Measurements from ENCODE around the gene FLNC.

The FLNC gene

GRCh38 chr7:128845987-128846386, 15.8 kb downstream of the FLNC start:
- H3K4me3 ChIP-seq (replicated peaks in 1 of 2; ENCODE audit: low read depth in 2 of 2, low read length in 2 of 2): no peak overlapping the region
- TF ChIP-seq, protein P1, sequence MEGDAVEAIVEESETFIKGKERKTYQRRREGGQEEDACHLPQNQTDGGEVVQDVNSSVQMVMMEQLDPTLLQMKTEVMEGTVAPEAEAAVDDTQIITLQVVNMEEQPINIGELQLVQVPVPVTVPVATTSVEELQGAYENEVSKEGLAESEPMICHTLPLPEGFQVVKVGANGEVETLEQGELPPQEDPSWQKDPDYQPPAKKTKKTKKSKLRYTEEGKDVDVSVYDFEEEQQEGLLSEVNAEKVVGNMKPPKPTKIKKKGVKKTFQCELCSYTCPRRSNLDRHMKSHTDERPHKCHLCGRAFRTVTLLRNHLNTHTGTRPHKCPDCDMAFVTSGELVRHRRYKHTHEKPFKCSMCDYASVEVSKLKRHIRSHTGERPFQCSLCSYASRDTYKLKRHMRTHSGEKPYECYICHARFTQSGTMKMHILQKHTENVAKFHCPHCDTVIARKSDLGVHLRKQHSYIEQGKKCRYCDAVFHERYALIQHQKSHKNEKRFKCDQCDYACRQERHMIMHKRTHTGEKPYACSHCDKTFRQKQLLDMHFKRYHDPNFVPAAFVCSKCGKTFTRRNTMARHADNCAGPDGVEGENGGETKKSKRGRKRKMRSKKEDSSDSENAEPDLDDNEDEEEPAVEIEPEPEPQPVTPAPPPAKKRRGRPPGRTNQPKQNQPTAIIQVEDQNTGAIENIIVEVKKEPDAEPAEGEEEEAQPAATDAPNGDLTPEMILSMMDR (IDR thresholded peaks at IDR 0.05; ENCODE audit: low read depth, low read length): no peak
- DNase-seq (ENCODE audit: low read depth in 2 of 2): no peak

DNA sequence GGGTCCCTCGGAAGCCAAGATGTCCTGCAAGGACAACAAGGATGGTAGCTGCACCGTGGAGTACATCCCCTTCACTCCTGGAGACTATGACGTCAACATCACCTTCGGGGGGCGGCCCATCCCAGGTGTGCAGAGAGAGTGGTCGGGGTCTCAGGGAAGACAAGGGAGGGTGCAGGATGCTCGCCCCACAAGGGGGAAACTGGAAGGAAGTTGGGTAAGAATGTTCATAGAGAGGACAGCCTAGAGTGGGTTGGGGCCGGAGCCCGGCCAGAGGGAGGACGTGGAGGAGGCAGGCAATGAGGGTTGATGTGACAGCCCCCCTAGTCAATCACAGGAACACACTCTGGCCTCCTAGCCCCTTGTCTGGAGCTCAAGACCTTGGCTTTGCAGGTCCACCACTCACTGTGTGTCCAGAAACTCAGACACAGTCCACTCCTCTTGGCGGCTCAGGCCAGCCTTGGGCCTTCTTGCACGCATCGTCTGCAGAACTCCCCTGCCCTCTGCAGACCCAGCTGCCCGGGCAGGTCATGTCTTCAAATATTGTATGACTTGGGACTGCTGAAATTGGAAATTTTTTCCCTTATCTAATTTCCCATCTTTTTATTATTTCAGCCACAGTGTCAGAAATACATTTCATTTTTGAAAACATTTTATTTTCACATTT, 16.7 kb downstream of the FLNC start:
- no peak overlapping the region for H3K4me3 ChIP-seq (replicated peaks in 1 of 2; ENCODE audit: low read depth in 2 of 2, low read length in 2 of 2)
- TF ChIP-seq, protein P1 (IDR thresholded peaks at IDR 0.05; ENCODE audit: low read depth, low read length): no peak
- no peak for DNase-seq (ENCODE audit: low read depth in 2 of 2)

DNA sequence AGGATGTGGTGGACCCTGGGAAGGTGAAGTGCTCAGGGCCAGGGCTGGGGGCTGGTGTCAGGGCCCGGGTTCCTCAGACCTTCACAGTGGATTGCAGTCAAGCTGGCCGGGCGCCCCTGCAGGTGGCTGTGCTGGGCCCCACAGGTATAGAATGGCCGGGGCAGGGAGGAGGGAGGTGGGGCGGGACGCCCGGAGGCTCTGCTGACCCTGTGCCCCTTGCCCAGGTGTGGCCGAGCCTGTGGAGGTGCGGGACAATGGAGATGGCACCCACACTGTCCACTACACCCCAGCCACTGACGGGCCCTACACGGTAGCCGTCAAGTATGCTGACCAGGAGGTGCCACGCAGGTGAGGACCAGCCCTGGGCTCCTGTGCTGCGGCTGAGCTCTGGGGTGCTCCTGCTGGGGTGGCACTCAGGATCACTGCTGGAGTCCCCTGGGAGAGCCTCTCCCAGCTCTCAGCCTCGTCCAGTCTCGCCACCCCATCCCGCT, 17.6 kb downstream of the FLNC start:
- no peak overlapping the region for H3K4me3 ChIP-seq (replicated peaks in 1 of 2; ENCODE audit: low read depth in 2 of 2, low read length in 2 of 2)
- no peak for DNase-seq (ENCODE audit: low read depth in 2 of 2)

GRCh38 chr7:128848289-128849155, 18.3 kb downstream of the FLNC start:
- TF ChIP-seq, protein P1 (IDR thresholded peaks at IDR 0.05; ENCODE audit: low read depth, low read length): no peak

More for the DNA sequence above, 17.6 kb downstream of the FLNC start:
- TF ChIP-seq, protein P1 (IDR thresholded peaks at IDR 0.05; ENCODE audit: low read depth, low read length): no peak

DNA sequence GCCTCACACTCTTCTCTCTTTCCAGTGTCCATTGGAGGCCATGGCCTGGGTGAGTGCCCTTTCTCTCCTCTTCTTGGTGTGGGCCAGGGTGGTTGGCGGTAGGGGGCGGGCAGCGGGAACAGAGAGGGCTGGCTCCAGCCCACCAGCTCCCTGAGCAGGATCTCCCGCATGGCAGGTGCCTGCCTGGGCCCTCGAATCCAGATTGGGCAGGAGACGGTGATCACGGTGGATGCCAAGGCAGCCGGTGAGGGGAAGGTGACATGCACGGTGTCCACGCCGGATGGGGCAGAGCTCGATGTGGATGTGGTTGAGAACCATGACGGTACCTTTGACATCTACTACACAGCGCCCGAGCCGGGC, 18.9 kb downstream of the FLNC start:
- TF ChIP-seq, protein P1 (IDR thresholded peaks at IDR 0.05; ENCODE audit: low read depth, low read length): no peak
- no peak overlapping the region for H3K4me3 ChIP-seq (replicated peaks in 1 of 2; ENCODE audit: low read depth in 2 of 2, low read length in 2 of 2)
- DNase-seq (ENCODE audit: low read depth in 2 of 2): no peak

More at GRCh38 chr7:128848289-128849155, 18.3 kb downstream of the FLNC start:
- no peak overlapping the region for H3K4me3 ChIP-seq (replicated peaks in 1 of 2; ENCODE audit: low read depth in 2 of 2, low read length in 2 of 2)
- no peak for DNase-seq (ENCODE audit: low read depth in 2 of 2)

DNA sequence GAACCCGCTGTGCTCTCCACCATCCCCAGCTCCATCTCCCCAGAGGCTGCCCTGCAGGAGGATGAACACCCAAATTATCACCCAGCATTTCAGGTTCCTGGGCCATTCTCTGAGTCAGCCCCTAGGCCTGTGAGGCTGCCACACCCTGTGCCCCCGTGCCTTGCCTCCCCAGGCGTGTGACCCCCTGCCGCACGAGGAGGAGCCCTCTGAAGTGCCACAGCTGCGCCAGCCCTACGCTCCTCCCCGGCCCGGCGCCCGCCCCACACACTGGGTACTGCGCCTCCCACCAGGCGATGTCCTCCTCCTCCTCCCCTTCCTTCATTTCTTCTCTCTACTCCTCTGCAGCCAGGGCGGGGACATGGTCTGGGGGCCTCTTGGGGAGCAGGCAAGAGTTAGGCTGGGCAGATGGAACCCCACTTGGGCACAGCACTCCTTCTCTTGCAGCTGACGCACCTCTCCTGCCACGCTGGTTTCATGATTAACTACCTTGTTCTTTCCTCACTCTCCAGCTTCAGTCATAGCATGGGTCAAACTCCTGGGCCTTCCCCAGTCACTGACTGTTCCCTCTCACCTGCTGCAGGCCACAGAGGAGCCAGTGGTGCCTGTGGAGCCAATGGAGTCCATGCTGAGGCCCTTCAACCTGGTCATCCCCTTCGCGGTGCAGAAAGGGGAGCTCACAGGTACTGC, 19.7 kb downstream of the FLNC start:
- TF ChIP-seq, protein P1 (IDR thresholded peaks at IDR 0.05; ENCODE audit: low read depth, low read length): no peak
- no peak for DNase-seq (ENCODE audit: low read depth in 2 of 2)
- H3K4me3 ChIP-seq (replicated peaks in 1 of 2; ENCODE audit: low read depth in 2 of 2, low read length in 2 of 2): no peak overlapping the region
